Measurements from ENCODE around the gene CBR3. TPM values are rescaled to one million over a fixed set of nuclear protein-coding genes. Genes with fewer than 3 reads are reported as not detected.

The CBR3 gene
- total and polyA plus RNA-seq, 9 of the 15 experiments (the other 6 are each of a cell fraction or from before 2014, with no cell fraction given), result not detected

DNA sequence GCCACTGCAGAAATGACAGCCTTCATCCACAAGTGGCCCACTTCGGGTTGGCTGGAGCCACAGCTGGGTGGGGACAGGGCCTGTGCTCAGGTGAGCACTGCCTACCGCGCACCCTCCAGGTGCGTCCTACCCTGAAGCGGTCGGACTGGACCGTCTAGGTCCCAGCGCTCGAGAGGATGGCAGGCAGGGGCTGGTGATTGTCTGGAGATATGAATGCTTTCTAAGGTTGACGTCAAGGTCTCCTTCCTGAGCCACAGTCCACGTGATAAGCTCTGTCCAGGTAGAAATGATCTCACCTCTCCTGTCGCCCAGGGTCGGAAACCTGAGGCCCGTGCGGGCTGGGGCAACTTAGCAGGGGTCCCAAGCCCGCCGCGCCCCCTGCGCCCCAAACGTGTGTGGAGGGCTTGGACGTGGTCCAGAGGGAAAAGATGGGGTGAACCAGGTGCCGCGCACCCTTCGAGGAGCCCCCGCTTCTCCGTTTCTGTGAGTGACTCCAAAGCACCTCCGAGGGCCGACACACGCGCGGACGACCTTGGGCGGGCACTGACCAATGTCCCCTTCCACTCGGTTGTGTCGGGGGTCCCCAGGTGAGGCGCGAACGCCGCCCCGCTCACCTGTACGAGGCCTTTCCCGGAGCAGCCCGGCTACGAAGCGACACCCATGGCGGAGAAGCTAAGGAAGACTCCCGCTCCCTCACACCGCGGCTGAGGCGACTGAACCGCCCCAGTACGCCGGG, 20.9 kb downstream of the CBR3 start (continued):
- TF ChIP-seq, protein P1, sequence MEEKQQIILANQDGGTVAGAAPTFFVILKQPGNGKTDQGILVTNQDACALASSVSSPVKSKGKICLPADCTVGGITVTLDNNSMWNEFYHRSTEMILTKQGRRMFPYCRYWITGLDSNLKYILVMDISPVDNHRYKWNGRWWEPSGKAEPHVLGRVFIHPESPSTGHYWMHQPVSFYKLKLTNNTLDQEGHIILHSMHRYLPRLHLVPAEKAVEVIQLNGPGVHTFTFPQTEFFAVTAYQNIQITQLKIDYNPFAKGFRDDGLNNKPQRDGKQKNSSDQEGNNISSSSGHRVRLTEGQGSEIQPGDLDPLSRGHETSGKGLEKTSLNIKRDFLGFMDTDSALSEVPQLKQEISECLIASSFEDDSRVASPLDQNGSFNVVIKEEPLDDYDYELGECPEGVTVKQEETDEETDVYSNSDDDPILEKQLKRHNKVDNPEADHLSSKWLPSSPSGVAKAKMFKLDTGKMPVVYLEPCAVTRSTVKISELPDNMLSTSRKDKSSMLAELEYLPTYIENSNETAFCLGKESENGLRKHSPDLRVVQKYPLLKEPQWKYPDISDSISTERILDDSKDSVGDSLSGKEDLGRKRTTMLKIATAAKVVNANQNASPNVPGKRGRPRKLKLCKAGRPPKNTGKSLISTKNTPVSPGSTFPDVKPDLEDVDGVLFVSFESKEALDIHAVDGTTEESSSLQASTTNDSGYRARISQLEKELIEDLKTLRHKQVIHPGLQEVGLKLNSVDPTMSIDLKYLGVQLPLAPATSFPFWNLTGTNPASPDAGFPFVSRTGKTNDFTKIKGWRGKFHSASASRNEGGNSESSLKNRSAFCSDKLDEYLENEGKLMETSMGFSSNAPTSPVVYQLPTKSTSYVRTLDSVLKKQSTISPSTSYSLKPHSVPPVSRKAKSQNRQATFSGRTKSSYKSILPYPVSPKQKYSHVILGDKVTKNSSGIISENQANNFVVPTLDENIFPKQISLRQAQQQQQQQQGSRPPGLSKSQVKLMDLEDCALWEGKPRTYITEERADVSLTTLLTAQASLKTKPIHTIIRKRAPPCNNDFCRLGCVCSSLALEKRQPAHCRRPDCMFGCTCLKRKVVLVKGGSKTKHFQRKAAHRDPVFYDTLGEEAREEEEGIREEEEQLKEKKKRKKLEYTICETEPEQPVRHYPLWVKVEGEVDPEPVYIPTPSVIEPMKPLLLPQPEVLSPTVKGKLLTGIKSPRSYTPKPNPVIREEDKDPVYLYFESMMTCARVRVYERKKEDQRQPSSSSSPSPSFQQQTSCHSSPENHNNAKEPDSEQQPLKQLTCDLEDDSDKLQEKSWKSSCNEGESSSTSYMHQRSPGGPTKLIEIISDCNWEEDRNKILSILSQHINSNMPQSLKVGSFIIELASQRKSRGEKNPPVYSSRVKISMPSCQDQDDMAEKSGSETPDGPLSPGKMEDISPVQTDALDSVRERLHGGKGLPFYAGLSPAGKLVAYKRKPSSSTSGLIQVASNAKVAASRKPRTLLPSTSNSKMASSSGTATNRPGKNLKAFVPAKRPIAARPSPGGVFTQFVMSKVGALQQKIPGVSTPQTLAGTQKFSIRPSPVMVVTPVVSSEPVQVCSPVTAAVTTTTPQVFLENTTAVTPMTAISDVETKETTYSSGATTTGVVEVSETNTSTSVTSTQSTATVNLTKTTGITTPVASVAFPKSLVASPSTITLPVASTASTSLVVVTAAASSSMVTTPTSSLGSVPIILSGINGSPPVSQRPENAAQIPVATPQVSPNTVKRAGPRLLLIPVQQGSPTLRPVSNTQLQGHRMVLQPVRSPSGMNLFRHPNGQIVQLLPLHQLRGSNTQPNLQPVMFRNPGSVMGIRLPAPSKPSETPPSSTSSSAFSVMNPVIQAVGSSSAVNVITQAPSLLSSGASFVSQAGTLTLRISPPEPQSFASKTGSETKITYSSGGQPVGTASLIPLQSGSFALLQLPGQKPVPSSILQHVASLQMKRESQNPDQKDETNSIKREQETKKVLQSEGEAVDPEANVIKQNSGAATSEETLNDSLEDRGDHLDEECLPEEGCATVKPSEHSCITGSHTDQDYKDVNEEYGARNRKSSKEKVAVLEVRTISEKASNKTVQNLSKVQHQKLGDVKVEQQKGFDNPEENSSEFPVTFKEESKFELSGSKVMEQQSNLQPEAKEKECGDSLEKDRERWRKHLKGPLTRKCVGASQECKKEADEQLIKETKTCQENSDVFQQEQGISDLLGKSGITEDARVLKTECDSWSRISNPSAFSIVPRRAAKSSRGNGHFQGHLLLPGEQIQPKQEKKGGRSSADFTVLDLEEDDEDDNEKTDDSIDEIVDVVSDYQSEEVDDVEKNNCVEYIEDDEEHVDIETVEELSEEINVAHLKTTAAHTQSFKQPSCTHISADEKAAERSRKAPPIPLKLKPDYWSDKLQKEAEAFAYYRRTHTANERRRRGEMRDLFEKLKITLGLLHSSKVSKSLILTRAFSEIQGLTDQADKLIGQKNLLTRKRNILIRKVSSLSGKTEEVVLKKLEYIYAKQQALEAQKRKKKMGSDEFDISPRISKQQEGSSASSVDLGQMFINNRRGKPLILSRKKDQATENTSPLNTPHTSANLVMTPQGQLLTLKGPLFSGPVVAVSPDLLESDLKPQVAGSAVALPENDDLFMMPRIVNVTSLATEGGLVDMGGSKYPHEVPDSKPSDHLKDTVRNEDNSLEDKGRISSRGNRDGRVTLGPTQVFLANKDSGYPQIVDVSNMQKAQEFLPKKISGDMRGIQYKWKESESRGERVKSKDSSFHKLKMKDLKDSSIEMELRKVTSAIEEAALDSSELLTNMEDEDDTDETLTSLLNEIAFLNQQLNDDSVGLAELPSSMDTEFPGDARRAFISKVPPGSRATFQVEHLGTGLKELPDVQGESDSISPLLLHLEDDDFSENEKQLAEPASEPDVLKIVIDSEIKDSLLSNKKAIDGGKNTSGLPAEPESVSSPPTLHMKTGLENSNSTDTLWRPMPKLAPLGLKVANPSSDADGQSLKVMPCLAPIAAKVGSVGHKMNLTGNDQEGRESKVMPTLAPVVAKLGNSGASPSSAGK (IDR thresholded peaks at IDR 0.05), result peak; percentile 57
- TF ChIP-seq CREB1 (IDR thresholded peaks at IDR 0.05) (no peak), CREB1 (CRISPR knock-in tag; IDR thresholded peaks at IDR 0.05) (peak; percentile 44; the same call in 1 of the 2 replicates), YY1 (IDR thresholded peaks at IDR 0.05; ENCODE audit: borderline replicate concordance in 1 of 3, control insufficient read depth in 1 of 3, extremely low read depth in 1 of 3, insufficient read depth in 3 of 3, insufficient read length in 1 of 3, insufficient replicate concordance in 2 of 3, low read depth in 1 of 3, low read length in 2 of 3) (peak in 2 of 3 experiments; percentile 7 to 35), SRSF7 (optimal IDR thresholded peaks at IDR 0.05; ENCODE audit: low read depth, low read length) (no peak), MAZ (CRISPR knock-in tag; conservative IDR thresholded peaks at IDR 0.05 in 1 of 2, IDR thresholded peaks at IDR 0.05 in 1 of 2) (peak in 1 of 2 experiments; percentile 79; a peak in 2 of 4 replicates), MYC (IDR thresholded peaks at IDR 0.05; ENCODE audit: low read depth, low read length) (no peak), MYC (CRISPR knock-in tag; IDR thresholded peaks at IDR 0.05; ENCODE audit: borderline replicate concordance, low read depth) (peak; percentile 46; the same call in 1 of the 2 replicates), NR2C2 (CRISPR knock-in tag; IDR thresholded peaks at IDR 0.05) (no peak), NR2C2 (tag; IDR thresholded peaks at IDR 0.05) (peak; percentile 50; the same call in 1 of the 2 replicates), EP300 (IDR thresholded peaks at IDR 0.05; ENCODE audit: low read length) (no peak), MED1 (CRISPR knock-in tag; IDR thresholded peaks at IDR 0.05; ENCODE audit: borderline replicate concordance) (no peak), MTA3 (IDR thresholded peaks at IDR 0.05; ENCODE audit: borderline replicate concordance) (peak; percentile 56; the same call in 1 of the 2 replicates)

Measured in K562 (cell line).